Measurements from ENCODE around the gene CDA. TPM values are rescaled to one million over a fixed set of nuclear protein-coding genes. Genes with fewer than 3 reads are reported as not detected.
A peak's percentile ranks its signal among the peaks of the same experiment; 100 is the strongest.

CDA gene
- total RNA-seq, 4 donors from 2014 or later = 0.56 to 3.5 (median 1.5) TPM

DNA sequence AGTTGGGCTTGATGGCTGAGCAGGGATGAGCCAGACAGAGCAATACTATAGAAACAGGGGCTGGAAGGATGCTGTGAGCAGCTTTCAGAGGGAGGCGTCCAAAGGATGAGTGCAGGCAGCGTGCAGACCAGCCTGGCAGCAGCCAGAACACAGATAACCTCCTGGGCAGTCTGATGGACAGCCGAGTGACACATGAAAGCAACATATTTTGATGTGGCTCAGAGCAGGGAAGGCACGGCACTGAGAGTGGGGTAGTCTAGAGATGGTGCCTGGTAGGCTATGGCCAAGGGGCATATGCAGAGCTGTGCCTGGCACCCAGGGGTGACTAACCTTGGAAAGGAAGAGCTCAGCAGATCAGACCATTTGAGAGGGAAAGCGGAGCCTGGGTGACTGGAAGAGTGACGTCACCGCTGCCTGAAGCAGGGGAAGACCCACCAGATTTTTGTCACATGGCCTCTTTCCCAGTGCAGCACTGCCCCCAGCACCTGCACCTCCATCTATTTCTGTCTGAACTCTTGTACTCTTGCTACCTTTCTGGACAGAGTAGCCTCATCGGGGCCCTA lies 48.0 kb downstream of the CDA start:
- Histone ChIP-seq H3K4me1 (peaks cover 10 to 11% of the 10 kb centered on the region in 2 donors), H3K4me3 (replicated peaks in 1 of 3) (no peak overlapping the region), H3K36me3 (peaks cover 19 to 43% of the 10 kb centered on the region in 2 donors), H3K9me3 (no peaks in the 10 kb centered on the region), H3K27me3 (no peaks in the 10 kb centered on the region), H3K27ac (no peak overlapping the region)
- WGBS, 2 donors = 92 to 96% methylated on average over 8 of the region's 8 CpGs
- intact Hi-C loops (cut with DNase I) = loop anchor here (5.0 kb wide), 1 partner anchor 115 kb away; no protein-coding TSS in a partner anchor
- DNase-seq = no peak
- no peak for TF ChIP-seq POLR2A (IDR thresholded peaks at IDR 0.05)
- TF ChIP-seq CTCF (IDR thresholded peaks at IDR 0.05) = no peak

- 38% methylated on average over 6 of the region's 6 CpGs for WGBS, 2 donors
- H3K27ac ChIP-seq = no peak overlapping the region
- no peaks in the 10 kb centered on the region for H3K27me3 ChIP-seq
- H3K4me3 ChIP-seq (replicated peaks in 1 of 3) = no peak overlapping the region
- peak; percentile 18 to 27 for DNase-seq
- peaks cover 1 to 5% of the 10 kb centered on the region in 2 donors for H3K4me1 ChIP-seq
- intact Hi-C loops (cut with DNase I) = loop anchor here (10.0 kb wide), 1 partner anchor 65 kb away; no protein-coding TSS in a partner anchor
- TF ChIP-seq POLR2A (IDR thresholded peaks at IDR 0.05) (no peak), CTCF (IDR thresholded peaks at IDR 0.05) (peak; percentile 38 to 73 (median 48))
- no peaks in the 10 kb centered on the region for H3K9me3 ChIP-seq
- peaks cover 44 to 70% of the 10 kb centered on the region in 2 donors for H3K36me3 ChIP-seq
Observed at GRCh38 chr1:20640183-20640597, 51.3 kb downstream of the CDA start.

DNA sequence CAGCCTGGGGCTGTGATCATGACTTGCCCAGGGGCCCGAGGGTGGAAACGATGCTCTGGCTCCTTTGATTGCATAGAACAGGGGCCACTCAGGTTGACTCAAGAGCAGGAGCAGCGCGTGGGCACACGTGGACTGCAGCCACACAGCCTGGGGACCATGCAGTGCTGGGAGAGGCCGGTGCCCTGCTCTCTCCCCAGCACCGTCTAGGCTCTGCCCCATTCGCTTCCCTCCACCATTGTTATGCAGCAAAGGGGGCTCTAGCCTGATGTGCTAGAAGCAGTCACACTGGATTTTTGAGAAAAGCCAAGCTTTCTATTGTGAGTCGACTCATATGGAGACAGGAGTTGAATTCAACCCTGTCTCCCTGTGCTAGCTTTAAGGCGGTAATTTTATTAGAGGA lies 53.1 kb downstream of the CDA start:
- 77 to 81% methylated on average over 8 to 9 of the region's 10 CpGs for WGBS, 2 donors
- Histone ChIP-seq H3K27ac (no peak overlapping the region), H3K36me3 (peaks cover 51 to 80% of the 10 kb centered on the region in 2 donors), H3K4me3 (replicated peaks in 1 of 3) (no peak overlapping the region), H3K27me3 (no peaks in the 10 kb centered on the region), H3K9me3 (no peaks in the 10 kb centered on the region), H3K4me1 (no peaks in the 10 kb centered on the region)
- no peak for DNase-seq
- intact Hi-C loops (cut with DNase I) = loop anchor here (10.0 kb wide), 1 partner anchor 67 kb away; no protein-coding TSS in a partner anchor
- TF ChIP-seq POLR2A (IDR thresholded peaks at IDR 0.05) (no peak), CTCF (IDR thresholded peaks at IDR 0.05) (no peak)

DNA sequence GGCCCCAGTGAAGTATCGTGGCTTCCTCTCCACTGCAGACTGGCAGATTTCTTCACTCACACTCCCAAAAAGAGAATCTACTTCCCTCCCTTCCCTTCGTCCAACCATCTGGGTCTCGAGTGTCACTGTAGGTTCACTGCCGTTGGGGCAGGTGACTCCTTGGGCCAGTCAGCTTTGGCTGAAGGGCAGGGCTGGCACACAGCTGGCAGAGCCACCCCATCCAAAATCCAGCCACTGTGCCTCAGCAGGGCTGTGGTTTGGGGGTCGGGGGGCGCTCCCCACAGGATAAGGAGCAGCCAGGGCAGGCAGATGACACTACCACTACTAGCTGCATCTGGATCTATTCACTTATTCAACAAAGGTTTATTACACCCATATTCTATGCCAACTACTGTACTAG lies 54.2 kb downstream of the CDA start:
- TF ChIP-seq POLR2A (IDR thresholded peaks at IDR 0.05) (no peak), CTCF (IDR thresholded peaks at IDR 0.05) (no peak)
- WGBS, 2 donors = 76 to 88% methylated on average over 6 of the region's 6 CpGs
- H3K4me1 ChIP-seq = no peaks in the 10 kb centered on the region
- no peaks in the 10 kb centered on the region for H3K27me3 ChIP-seq
- intact Hi-C loops (cut with DNase I) = loop anchor here (10.0 kb wide), 1 partner anchor 68 kb away; no protein-coding TSS in a partner anchor
- no peak for DNase-seq
- H3K9me3 ChIP-seq = no peaks in the 10 kb centered on the region
- no peak overlapping the region for H3K4me3 ChIP-seq (replicated peaks in 1 of 3)
- peaks cover 51 to 78% of the 10 kb centered on the region in 2 donors for H3K36me3 ChIP-seq
- no peak overlapping the region for H3K27ac ChIP-seq

DNA sequence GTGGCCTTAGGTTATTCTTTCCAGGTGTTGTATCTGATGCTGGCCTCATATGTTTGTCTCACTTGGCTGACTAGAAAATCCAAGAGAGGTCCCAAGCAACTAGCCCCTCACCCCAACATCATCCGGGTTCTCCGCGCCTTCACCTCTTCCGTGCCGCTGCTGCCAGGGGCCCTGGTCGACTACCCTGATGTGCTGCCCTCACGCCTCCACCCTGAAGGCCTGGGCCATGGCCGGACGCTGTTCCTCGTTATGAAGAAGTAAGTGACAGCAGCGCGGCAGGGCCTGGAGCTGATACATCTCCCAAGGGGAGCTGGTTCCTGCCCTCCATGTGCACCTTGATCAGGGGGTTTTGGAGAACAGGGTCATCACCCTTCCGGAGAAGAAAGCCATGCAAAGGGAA lies 55.5 kb downstream of the CDA start:
- H3K36me3 ChIP-seq = peaks cover 59 to 77% of the 10 kb centered on the region in 2 donors
- H3K9me3 ChIP-seq = no peaks in the 10 kb centered on the region
- WGBS, 2 donors = 96% methylated on average over 13 of the region's 13 CpGs
- H3K27ac ChIP-seq = no peak overlapping the region
- no peaks in the 10 kb centered on the region for H3K4me1 ChIP-seq
- no peak for TF ChIP-seq CTCF (IDR thresholded peaks at IDR 0.05)
- no peak for TF ChIP-seq POLR2A (IDR thresholded peaks at IDR 0.05)
- DNase-seq = no peak
- intact Hi-C loops (cut with DNase I) = loop anchor here (10.0 kb wide), 1 partner anchor 70 kb away; no protein-coding TSS in a partner anchor
- no peaks in the 10 kb centered on the region for H3K27me3 ChIP-seq
- no peak overlapping the region for H3K4me3 ChIP-seq (replicated peaks in 1 of 3)

All from thyroid gland (tissue), 4 donors.